K562 (cell line): Measurements from ENCODE around the gene GRIK1. TPM values are rescaled to one million over a fixed set of nuclear protein-coding genes. Genes with fewer than 3 reads are reported as not detected.
A peak's percentile ranks its signal among the peaks of the same experiment; 100 is the strongest.

ENCODE experiments used
- ATF4 ChIP-seq: fragments of 450-650 bp; formaldehyde crosslinking; IDR thresholded peaks from 2 replicates; pipeline ENCODE4 v1.4.0; 2022; ENCODE audit warnings: mild to moderate bottlenecking, moderate library complexity
- BACH1 ChIP-seq: fragments of 200-800 bp; sonication (Bioruptor generic); IDR thresholded peaks from 2 replicates; pipeline ENCODE4 v1.6.1; 2016; ENCODE audit warnings: missing genetic modification characterization, missing compliant biosample characterization
- BRCA1 ChIP-seq, 2 experiments: fragments of 450-650 bp in 1 of 2; sonication (generic) in 1 of 2; formaldehyde crosslinking in 1 of 2; IDR thresholded peaks; 2 replicates each; pipeline versions ENCODE4 v1.5.0 to v1.6.1; 2017 to 2020; ENCODE audit warnings: mild to moderate bottlenecking in 1 of 2, missing genetic modification reagents in 1 of 2
- ELK1 ChIP-seq: sonication (generic); formaldehyde crosslinking; IDR thresholded peaks from 2 replicates; pipeline ENCODE4 v1.8.1; 2022; ENCODE audit warnings: missing genetic modification reagents
- GTF2B ChIP-seq: IDR thresholded peaks from 2 replicates; pipeline ENCODE4 v1.6.1; 2011; ENCODE audit not compliant: insufficient read length; ENCODE audit errors: extremely low read depth
- GTF2E2 ChIP-seq: fragments of 200-800 bp; sonication (Bioruptor generic); IDR thresholded peaks from 2 replicates; pipeline ENCODE4 v1.6.1; 2016; ENCODE audit warnings: missing genetic modification characterization, missing compliant biosample characterization
- MAZ ChIP-seq, 2 experiments: fragments of 450-650 bp in 1 of 2; sonication (generic) in 1 of 2; formaldehyde crosslinking; IDR thresholded peaks in 1 of 2; conservative IDR thresholded peaks in 1 of 2; 2 replicates each; pipeline versions ENCODE4 v1.4.0 to v1.5.0; 2020; ENCODE audit warnings: mild to moderate bottlenecking in 1 of 2, missing genetic modification reagents in 1 of 2
- MLLT1 ChIP-seq, 2 experiments: fragments of 450-650 bp; IDR thresholded peaks; 2 replicates each; pipeline ENCODE4 v1.6.1; 2016
- MTF1 ChIP-seq: fragments of 250-450 bp; sonication (Bioruptor Pico); IDR thresholded peaks from 2 replicates; pipeline ENCODE4 v1.9.0; 2021; ENCODE audit warnings: moderate library complexity, mild to moderate bottlenecking, inconsistent platforms, borderline replicate concordance
- MXI1 ChIP-seq: IDR thresholded peaks from 2 replicates; pipeline ENCODE4 v1.6.1; 2011; ENCODE audit warnings: low read depth, mild to moderate bottlenecking, improper control_type of control experiment, low read length
- NFIX ChIP-seq: fragments of 250-450 bp; sonication (Bioruptor Pico); IDR thresholded peaks from 2 replicates; pipeline ENCODE4 v1.4.0; 2020; ENCODE audit warnings: low read depth, mild to moderate bottlenecking, moderate library complexity
- RBFOX2 ChIP-seq: fragments of 200-400 bp; formaldehyde crosslinking; IDR thresholded peaks from 2 replicates; pipeline ENCODE4 v1.6.1; 2017; ENCODE audit warnings: low read depth, mild to moderate bottlenecking, low read length, moderate library complexity
- SIX5 ChIP-seq, 2 experiments: IDR thresholded peaks; 2 replicates each; pipeline ENCODE4 v1.6.1; 2011; ENCODE audit warnings: low read length in 2 of 2, borderline replicate concordance in 1 of 2, low read depth in 1 of 2, mild to moderate bottlenecking in 1 of 2, moderate library complexity in 1 of 2; ENCODE audit not compliant: insufficient read depth in 1 of 2
- SMARCA4 ChIP-seq: fragments of 450-650 bp; IDR thresholded peaks from 2 replicates; pipeline ENCODE4 v1.6.1; 2016
- SNAPC5 ChIP-seq: fragments of 250-450 bp; sonication (Bioruptor Pico); IDR thresholded peaks from 2 replicates; pipeline ENCODE4 v1.8.0; 2021; ENCODE audit warnings: moderate library complexity, mild to moderate bottlenecking, inconsistent platforms
- TBP ChIP-seq: optimal IDR thresholded peaks from 2 replicates; pipeline ENCODE3; 2011; ENCODE audit warnings: low read depth, low read length, improper control_type of control experiment
- TCF3 ChIP-seq: sonication (generic); formaldehyde crosslinking; IDR thresholded peaks from 2 replicates; pipeline ENCODE4 v1.4.0; 2020; ENCODE audit warnings: mild to moderate bottlenecking, missing genetic modification reagents
- WHSC1 ChIP-seq: IDR thresholded peaks from one replicate; pipeline ENCODE4 v1.6.1; 2012; ENCODE audit warnings: low read length, control low read depth, inconsistent platforms
- ZBTB1 ChIP-seq: sonication (generic); formaldehyde crosslinking; IDR thresholded peaks from 2 replicates; pipeline ENCODE4 v1.8.1; 2023; ENCODE audit warnings: missing genetic modification reagents, low read depth, mild to moderate bottlenecking, borderline replicate concordance
- ZNF134 ChIP-seq: fragments of 250-450 bp; sonication (Bioruptor Pico); conservative IDR thresholded peaks from 2 replicates; pipeline ENCODE4 v1.4.0; 2020
- ZNF146 ChIP-seq: IDR thresholded peaks from one replicate; pipeline ENCODE4 v1.6.1; 2018; ENCODE audit warnings: missing compliant biosample characterization; ENCODE audit not compliant: unreplicated experiment
- ZNF436 ChIP-seq: fragments of 250-450, 450-650 bp; sonication (Bioruptor Pico); formaldehyde crosslinking; IDR thresholded peaks from 2 replicates; pipeline ENCODE4 v1.7.0; 2020; ENCODE audit warnings: mild to moderate bottlenecking
- polyA plus RNA-seq, 8 experiments: library from polyadenylated mRNA; depleted of rRNA in 4 of 8; stranded (reverse) in 5 of 8; unstranded in 3 of 8; fragments of >200 nt; fragmentation: Nextera tagmentation in 2 of 8; fragmentation: Illumina TruSeq in 1 of 8; extraction: Ambion mirVana in 2 of 8; extraction: Trizol in 1 of 8; gene quantifications; 2 replicates each; pipeline versions ENCODE4 v1.2.1 to v1.2.3, GENCODE V29; 2011 to 2014; ENCODE audit warnings: inconsistent platforms in 1 of 8, missing spikeins in 1 of 8
- total RNA-seq, 7 experiments: library from RNA; depleted of rRNA in 6 of 7; stranded (reverse); fragments of >200 nt in 6 of 7; fragmentation: Illumina TruSeq in 2 of 7; extraction: Trizol in 2 of 7; gene quantifications; 2 replicates each; pipeline versions ENCODE4 v1.2.1 to v1.2.3, GENCODE V29; 2011 to 2021; ENCODE audit warnings: low replicate concordance in 1 of 7

The GRIK1 gene
- total and polyA plus RNA-seq, 9 of the 15 experiments (the other 6 are each of a cell fraction or from before 2014, with no cell fraction given), result 0.17 to 2.8 (median 0.53) TPM

- TF ChIP-seq MTF1 (CRISPR knock-in tag) (peak; percentile 83), WHSC1 (peak; percentile 90), NFIX (CRISPR knock-in tag) (no peak), MAZ (CRISPR knock-in tag; conservative IDR thresholded peaks at IDR 0.05 in 1 of 2, IDR thresholded peaks at IDR 0.05 in 1 of 2) (peak in 1 of 2 experiments; percentile 76; a peak in 2 of 4 replicates), ATF4 (CRISPR knock-in tag) (peak; percentile 36; the same call in 1 of the 2 replicates), ZNF134 (CRISPR knock-in tag) (0 out of 2 replicates have a peak, but pooled peaks have one; percentile 61), SIX5 (IDR thresholded peaks at IDR 0.05; ENCODE audit: borderline replicate concordance in 1 of 2, insufficient read depth in 1 of 2, low read depth in 1 of 2, low read length in 2 of 2) (no peak), GTF2E2 (tag) (0 out of 2 replicates have a peak, but pooled peaks have one; percentile 21), SMARCA4 (0 out of 2 replicates have a peak, but pooled peaks have one; percentile 24), RBFOX2 (no peak), MXI1 (no peak), BRCA1 (IDR thresholded peaks at IDR 0.05) (no peak), BRCA1 (CRISPR knock-in tag; IDR thresholded peaks at IDR 0.05) (no peak), TBP (no peak), GTF2B (no peak), SNAPC5 (CRISPR knock-in tag) (no peak), ZNF436 (no peak), ZBTB1 (no peak), ZNF146 (CRISPR knock-in tag) (no peak), MLLT1 (IDR thresholded peaks at IDR 0.05) (0 out of 4 replicates have a peak, but pooled peaks of 1 of the 2 experiments have one; percentile 44), TCF3 (CRISPR knock-in tag) (no peak), BACH1 (0 out of 2 replicates have a peak, but pooled peaks have one; percentile 2), ELK1 (CRISPR knock-in tag) (no peak)
Measured at GRCh38 chr21:29642551-29643245, 297.1 kb downstream of the GRIK1 start (continued).
